ENCODE measurements around the gene POMP. TPM values are rescaled to one million over a fixed set of nuclear protein-coding genes. Genes with fewer than 3 reads are reported as not detected.

POMP gene
- polyA plus RNA-seq, 3 donors = 31.3 to 153 (median 145) TPM

- Mint-ChIP-seq H3K27me3 (ENCODE audit: low read depth in 3 of 3) (peaks cover 0 to 3% (median 2%) of the 10 kb centered on the region in 3 donors), H3K36me3 (no peaks in the 10 kb centered on the region), H3K27ac (no peak overlapping the region), H3K4me1 (peaks cover 59% of the 10 kb centered on the region), H3K9me3 (no peaks in the 10 kb centered on the region), H3K4me3 (no peak overlapping the region)
- no peaks in the 10 kb centered on the region for H3K27me3 ChIP-seq (ENCODE audit: control insufficient read depth in 2 of 2, insufficient read depth in 2 of 2, low read length in 2 of 2)
- peaks cover 49 to 62% of the 10 kb centered on the region in 2 donors for H3K4me1 ChIP-seq (ENCODE audit: control insufficient read depth in 1 of 2, insufficient read depth in 2 of 2, low read length in 2 of 2)
- intact Hi-C loops (cut with micrococcal nuclease) = no loop called here
- H3K9ac ChIP-seq (ENCODE audit: insufficient read depth, low read length, poor library complexity, severe bottlenecking) = no peak overlapping the region
- H3K4me2 ChIP-seq (replicated peaks; ENCODE audit: extremely low read depth, low read length, poor library complexity, severe bottlenecking) = no peak overlapping the region
- H3K4me3 ChIP-seq (replicated peaks in 1 of 3; ENCODE audit: low read depth in 2 of 3, low read length in 3 of 3) = no peak overlapping the region
- no peak for DNase-seq
- no peak for TF ChIP-seq CTCF (IDR thresholded peaks at IDR 0.05)
- H3K79me2 ChIP-seq (ENCODE audit: insufficient read depth, low read length) = no peaks in the 10 kb centered on the region
- H2AFZ ChIP-seq (ENCODE audit: insufficient read depth, low read depth, low read length, poor library complexity, severe bottlenecking) = no peak overlapping the region
- 100% methylated on average over 1 of the region's 5 CpGs for WGBS (ENCODE audit: insufficient coverage)
- no peaks in the 10 kb centered on the region for H3K9me3 ChIP-seq (replicated peaks in 1 of 2; ENCODE audit: control insufficient read depth in 1 of 2, insufficient read depth in 1 of 2, low read length in 2 of 2)
- H3K36me3 ChIP-seq (replicated peaks in 1 of 2; ENCODE audit: control insufficient read depth in 1 of 2, insufficient read depth in 2 of 2, low read length in 2 of 2) = no peaks in the 10 kb centered on the region
- H3K27ac ChIP-seq (ENCODE audit: low read depth in 1 of 2, low read length in 2 of 2) = no peak overlapping the region
- H4K20me1 ChIP-seq (ENCODE audit: insufficient read depth, low read length) = no peaks in the 10 kb centered on the region
Measured at GRCh38 chr13:28626266-28626665, 32.7 kb upstream of the POMP start.

GRCh38 chr13:28628241-28628640 lies 30.7 kb upstream of the POMP start:
- Histone ChIP-seq H3K27me3 (ENCODE audit: control insufficient read depth in 2 of 2, insufficient read depth in 2 of 2, low read length in 2 of 2) (no peaks in the 10 kb centered on the region), H3K4me2 (replicated peaks; ENCODE audit: extremely low read depth, low read length, poor library complexity, severe bottlenecking) (peak overlapping the region; percentile 39), H3K4me1 (ENCODE audit: control insufficient read depth in 1 of 2, insufficient read depth in 2 of 2, low read length in 2 of 2) (peaks cover 30 to 42% of the 10 kb centered on the region in 2 donors), H3K27ac (ENCODE audit: low read depth in 1 of 2, low read length in 2 of 2) (no peak overlapping the region), H3K36me3 (replicated peaks in 1 of 2; ENCODE audit: control insufficient read depth in 1 of 2, insufficient read depth in 2 of 2, low read length in 2 of 2) (no peaks in the 10 kb centered on the region), H3K9ac (ENCODE audit: insufficient read depth, low read length, poor library complexity, severe bottlenecking) (no peak overlapping the region), H3K4me3 (replicated peaks in 1 of 3; ENCODE audit: low read depth in 2 of 3, low read length in 3 of 3) (peak overlapping the region in 1 of 3 experiments; percentile 36), H4K20me1 (ENCODE audit: insufficient read depth, low read length) (no peaks in the 10 kb centered on the region), H3K79me2 (ENCODE audit: insufficient read depth, low read length) (no peaks in the 10 kb centered on the region), H2AFZ (ENCODE audit: insufficient read depth, low read depth, low read length, poor library complexity, severe bottlenecking) (no peak overlapping the region), H3K9me3 (replicated peaks in 1 of 2; ENCODE audit: control insufficient read depth in 1 of 2, insufficient read depth in 1 of 2, low read length in 2 of 2) (no peaks in the 10 kb centered on the region)
- intact Hi-C loops (cut with micrococcal nuclease) = no loop called here
- peak; percentile 25 to 52 (median 50) for DNase-seq
- Mint-ChIP-seq H3K27me3 (ENCODE audit: low read depth in 3 of 3) (peaks cover 0 to 6% (median 2%) of the 10 kb centered on the region in 3 donors), H3K4me3 (no peak overlapping the region), H3K9me3 (no peaks in the 10 kb centered on the region), H3K36me3 (no peaks in the 10 kb centered on the region), H3K27ac (peak overlapping the region in 4 of 7 donors; percentile 11 to 56 (median 22)), H3K4me1 (peaks cover 41% of the 10 kb centered on the region)
- TF ChIP-seq CTCF (IDR thresholded peaks at IDR 0.05) = no peak
- 0% methylated on average over 1 of the region's 4 CpGs for WGBS (ENCODE audit: insufficient coverage)
